Amniotic epithelial cell (primary cell): Measurements from ENCODE around the gene LEMD2.
A peak's percentile ranks its signal among the peaks of the same experiment; 100 is the strongest.

Source experiments
- DNase-seq: peaks from one replicate; pipeline ENCODE4 v3.0.0-alpha.2; 2010; ENCODE audit warnings: low read depth

Gene LEMD2

DNA sequence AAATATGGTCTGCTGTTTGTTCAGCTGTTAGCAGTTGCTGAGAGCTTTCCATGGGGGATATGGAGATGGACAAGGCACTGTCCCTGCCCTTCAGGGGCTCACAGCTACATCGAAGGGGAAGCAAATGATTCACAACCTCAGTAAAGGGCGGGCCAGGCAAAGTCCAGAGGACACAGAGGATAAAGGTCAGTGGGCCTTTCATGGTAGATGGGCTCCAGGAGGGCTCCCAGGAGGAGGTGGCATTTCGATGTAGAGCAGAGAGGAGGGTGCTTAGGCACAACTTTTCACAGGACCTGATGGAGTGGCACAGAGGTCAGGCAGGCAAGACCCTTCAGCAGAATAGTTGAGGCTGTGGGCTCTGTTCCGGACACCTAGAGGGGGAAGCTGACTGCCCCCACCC, 30.1 kb upstream of the LEMD2 start:
- no peak for DNase-seq

DNA sequence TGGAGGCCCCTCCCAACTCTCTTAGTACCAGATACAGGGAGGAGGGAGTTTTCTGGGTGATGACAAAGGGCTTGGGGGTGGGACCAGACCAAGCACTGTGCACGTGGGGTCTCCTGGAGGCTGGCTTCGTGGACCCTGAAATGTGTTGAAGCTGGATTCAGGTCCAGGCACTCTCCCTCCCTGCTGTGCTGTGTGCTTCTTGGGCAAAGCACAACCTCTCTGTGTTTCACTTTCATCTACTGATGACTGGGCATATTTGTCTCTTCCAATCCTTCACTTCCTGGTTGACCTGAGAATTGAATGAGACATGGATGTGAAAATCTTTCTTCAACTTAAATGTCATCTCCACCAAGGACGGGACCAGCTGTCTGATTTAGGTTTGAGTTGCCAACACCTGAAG, 29.4 kb upstream of the LEMD2 start:
- DNase-seq: no peak

DNA sequence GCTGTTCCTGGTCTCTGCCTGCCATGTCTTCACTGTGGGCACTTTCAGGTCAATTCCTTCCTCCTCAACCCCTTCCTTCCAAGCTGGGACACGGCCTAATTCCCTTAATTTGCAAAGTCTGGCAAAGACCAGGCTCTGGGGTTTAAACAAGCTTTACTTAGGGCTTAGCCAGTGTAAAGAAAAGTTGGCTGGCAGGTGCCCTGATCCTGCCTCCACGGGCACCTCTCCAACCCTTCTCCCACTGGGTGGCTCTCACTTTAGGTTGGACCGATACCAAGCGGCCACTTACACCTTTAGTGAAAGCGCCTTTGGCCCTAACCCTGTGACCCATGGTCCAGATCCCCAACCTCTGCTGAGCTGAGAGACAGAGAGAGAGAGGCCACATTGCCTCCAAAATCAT, 28.6 kb upstream of the LEMD2 start:
- no peak for DNase-seq

GRCh38 chr6:33816911-33817310, 28.0 kb upstream of the LEMD2 start:
- DNase-seq: no peak

DNA sequence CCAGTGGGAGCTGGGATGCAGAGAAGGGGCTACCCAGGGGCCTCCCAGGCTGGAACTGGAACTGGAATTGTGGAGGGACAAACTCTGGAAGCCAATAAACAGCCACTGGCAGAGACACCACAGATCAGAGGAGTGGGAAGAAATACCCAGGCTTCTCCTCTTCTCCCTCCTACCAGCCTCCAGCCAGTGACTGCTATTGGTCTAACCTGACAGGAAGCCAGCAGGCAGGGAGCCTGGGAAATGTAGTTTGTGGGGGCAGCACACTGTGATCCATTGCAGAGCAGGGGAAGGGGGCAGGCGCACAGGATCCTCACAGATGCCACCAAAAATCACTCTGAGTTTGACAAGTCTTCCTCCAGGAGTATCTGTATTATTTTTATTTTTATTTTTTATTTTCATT, 26.9 kb upstream of the LEMD2 start:
- DNase-seq: peak; percentile 21

GRCh38 chr6:33813990-33814985, 25.4 kb upstream of the LEMD2 start:
- DNase-seq: no peak

DNA sequence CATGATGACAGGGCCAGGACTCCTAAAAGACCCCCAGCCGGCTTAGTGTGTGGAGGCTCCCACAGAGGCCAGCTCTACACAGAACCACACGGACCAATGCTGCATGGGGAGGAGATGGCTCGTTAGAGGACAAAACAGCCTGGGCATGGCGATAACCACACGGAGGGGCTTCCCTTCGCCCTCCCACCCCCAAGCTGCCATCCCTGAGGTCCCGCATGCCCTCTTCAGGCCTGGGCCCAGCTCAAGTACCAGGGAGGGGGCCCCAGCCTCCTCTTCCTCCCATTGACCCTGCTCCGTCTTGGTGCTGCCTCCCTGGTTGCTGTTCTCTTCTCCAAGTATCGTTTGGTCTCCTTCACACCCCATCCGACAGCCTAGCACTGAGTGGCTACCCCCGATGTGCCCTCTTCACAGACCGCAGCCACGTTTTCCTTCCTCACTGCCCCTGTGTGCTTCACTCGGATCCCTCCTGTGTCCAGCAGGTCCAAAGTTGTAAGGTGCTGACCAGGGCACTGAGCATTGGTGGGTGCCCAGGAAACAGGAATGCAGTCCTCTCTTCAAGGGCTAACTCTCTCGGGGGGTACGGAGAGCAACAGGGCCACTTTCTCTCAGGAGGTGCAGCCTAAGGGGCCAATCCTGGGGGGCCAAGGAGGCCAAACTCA, 24.4 kb upstream of the LEMD2 start:
- no peak for DNase-seq

GRCh38 chr6:33812669-33813068, 23.7 kb upstream of the LEMD2 start:
- peak; percentile 47 for DNase-seq

DNA sequence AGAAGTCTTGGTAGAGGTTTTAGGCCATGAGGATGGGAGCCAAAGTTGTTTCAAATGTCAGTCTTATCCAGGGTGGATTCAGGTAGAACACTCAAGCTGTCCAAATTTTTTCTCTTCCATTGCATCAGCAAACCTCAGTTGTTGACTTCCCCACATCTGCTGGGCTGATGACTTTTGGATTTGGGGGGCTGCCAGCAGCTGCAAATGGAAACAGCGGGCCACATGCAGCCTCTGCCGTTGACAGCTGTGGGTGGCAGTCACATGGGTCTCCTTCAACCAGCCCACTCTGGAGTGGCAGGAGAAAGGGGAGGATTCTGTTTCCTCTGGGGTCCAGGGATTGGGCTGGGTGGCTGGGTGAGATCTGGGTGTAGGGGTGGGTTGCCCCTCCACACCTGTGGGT, 20.7 kb upstream of the LEMD2 start:
- DNase-seq: no peak

DNA sequence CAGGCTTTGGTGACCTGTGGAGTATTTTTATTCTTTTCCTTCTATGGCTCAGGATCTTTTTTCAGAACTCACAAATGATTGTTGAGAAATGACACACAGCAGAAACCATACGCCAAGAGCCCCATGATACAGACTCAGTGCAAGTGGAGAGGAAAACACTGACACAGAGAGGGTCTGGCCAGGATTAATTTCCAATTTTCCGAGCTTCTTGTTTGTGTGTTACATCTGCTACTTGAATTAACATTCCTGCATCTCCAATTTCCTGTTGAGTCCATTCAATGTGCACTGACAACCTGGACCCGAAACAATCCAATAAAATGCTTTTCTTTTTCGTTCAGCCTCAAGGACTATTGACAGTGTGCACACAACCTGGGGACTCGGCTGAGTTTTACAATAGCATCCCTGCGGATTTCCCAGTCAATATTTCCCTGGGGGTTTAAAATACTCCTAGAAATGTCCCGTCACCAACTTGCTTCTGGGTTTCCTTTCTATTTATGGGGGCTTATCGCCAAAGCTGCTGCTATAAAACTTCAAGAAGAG, 19.8 kb upstream of the LEMD2 start:
- DNase-seq: no peak

- DNase-seq: no peak
Observed at GRCh38 chr6:33807606-33808005, 18.7 kb upstream of the LEMD2 start.

- DNase-seq: no peak
Observed at GRCh38 chr6:33806841-33807240, 17.9 kb upstream of the LEMD2 start.

DNA sequence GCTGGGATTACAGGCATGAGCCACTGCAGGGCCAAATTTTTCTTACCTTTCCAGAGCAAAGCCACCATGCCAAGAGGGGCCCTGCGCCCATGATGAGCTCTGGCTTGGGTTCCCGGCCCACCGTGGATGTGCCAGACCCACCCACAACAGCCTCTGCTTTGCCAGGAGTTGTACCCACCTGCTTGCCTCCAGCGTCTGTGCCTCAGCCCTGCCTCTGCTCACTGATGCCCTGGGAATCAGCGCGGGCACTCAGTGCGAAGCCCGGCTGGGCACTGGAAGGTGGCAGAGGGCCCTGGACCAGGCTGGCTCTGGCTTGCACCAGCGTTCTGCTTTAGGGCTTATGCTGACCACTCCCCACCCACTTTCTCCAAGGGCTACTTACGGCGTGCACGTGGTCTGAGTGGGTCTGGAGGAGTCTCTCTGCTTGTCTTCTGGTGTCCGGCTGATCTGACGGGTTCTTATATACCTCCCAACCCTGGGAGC, 14.7 kb upstream of the LEMD2 start, which contains the start of gene MLN:
TSS of gene MLN (minus strand) at position 433 of the 483 bp plus-strand sequence. CDS start 2,840 bp downstream, outside the sequence.
- no peak for DNase-seq

DNA sequence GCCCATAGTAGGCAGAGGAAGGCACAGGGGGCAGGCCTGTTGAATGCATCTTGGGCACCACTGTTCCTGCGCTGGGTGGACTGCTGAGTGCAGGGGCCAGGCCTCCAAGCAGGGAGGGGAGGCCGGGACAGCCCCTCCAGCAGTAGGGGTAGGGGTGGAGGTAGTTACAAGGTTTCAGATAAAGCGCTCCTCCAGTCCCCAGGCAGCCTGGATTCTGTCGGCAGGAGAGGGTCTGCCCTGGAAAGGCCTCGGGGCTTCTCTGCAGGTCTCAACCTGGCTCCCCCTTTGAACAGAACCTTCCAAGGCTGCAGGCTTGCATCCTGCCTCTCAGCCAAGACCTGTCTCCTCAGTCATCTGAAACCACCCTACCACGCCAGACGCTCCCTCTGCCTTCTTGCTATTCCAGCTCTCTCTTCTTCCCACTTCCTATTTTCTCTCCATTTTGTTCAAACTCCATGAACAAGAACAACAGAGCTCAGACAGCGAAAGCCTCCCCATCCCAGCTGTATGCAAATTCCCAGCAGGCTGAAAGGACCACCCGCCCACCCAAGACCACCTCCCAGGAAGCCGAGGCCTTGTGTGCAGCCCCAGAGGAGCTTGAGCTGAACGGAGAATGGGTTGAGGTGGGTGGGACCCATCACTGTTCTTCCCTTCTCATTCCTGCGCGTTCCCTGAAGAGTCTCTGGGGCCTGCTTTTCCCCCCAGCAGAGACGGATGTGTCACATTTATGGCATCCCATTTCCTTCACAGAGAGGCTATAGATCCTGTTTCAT, 13.4 kb upstream of the LEMD2 start:
- no peak for DNase-seq

GRCh38 chr6:33801611-33802010, 12.7 kb upstream of the LEMD2 start:
- no peak for DNase-seq

DNA sequence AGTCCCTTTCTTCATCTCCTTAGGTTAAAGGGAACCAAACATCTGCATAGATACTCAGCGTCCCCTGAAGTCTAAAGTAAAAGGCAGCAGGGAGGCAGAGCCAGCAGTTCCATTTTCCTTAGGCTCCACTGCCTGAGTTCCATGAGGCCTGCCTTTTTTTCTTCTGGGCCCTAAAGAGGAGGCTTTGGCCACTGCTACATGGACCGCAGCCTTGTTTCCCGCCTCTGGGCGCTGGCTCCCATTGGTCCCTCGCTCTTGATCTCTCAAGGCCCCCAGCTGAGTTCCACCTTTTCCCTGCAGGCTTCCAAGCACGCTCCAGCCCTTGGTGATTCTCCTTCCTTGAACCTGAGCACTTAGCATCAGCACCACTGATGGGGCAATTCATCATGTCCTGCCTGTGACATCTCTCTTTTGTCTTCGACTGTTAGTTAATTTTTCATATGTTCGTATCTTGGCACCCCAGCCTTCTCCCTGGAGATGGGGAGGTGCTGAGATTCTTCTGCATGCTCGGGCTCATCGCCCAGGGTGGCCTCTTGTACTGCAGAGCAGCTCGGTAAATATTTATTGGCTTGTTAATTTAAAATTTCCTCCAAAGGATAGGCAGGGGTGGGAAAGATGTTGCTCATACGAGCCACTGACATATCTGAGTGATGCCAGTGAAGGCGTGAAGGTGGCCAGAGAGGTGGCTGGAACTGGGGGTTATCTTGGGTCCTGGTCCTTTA, 11.5 kb upstream of the LEMD2 start:
- no peak for DNase-seq

GRCh38 chr6:33799454-33800113, 10.7 kb upstream of the LEMD2 start:
- no peak for DNase-seq

- DNase-seq: no peak
Observed at GRCh38 chr6:33798343-33798848, 9.5 kb upstream of the LEMD2 start.

GRCh38 chr6:33797626-33798342, 8.9 kb upstream of the LEMD2 start:
- DNase-seq: no peak
